ENCODE results near the gene CBX2.

Gene CBX2

DNA sequence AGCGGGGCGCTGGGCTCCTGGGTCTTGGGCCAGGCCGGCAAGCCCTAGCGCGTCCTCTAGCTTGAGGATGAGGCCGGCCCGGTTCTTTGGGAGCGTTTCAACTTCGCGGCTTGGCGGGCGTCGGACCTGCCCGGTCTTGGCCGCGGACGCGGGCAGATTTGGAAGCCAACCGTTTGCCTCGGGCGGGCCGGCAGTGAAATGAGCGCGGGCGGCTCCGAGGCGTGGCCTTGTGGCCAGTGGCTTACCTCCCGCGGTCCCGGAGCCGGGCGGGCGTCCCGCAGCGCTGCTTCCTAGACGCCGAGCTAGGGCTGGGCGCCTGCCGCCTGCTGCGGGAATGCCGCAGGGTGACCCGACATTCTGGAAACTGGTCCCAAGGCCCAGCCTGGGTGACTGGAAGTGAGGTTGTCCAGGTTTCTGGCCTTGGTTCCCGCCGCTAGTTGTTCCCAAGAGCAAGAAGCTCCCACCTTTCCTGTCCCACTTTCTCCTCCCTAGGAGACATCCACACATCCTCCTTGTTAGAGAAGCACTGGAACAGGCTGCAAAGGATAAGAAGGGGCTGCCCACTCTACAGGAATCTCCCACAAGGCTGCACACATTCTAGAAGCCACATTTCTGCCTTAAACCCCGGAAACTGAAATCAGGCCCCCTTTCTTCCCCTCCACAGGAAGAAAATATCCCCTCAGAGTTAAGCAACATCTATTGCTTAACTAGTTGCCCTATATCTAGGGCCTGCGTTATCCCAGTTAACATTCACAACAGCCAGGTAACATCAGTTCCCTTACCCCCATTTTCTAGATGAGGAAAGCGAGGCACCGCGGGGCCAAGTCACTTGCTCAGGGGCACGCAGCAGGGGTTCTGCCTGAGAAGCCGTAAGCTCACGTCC is 23.4 kb downstream of the CBX2 start:
- H3K4me3 ChIP-seq (IDR thresholded peaks at IDR 0.05; ENCODE audit: insufficient read depth, low read depth, low read length): no peak overlapping the region
- no peak overlapping the region; the same call in 1 of the 2 replicates for H3K9ac ChIP-seq
- H3K79me2 ChIP-seq (ENCODE audit: insufficient read depth, low read depth): no peaks in the 10 kb centered on the region
- H3K36me3 ChIP-seq (ENCODE audit: insufficient read depth): no peaks in the 10 kb centered on the region
- H4K20me1 ChIP-seq (ENCODE audit: insufficient read depth): no peaks in the 10 kb centered on the region
- peak overlapping the region; percentile 79 for H3K4me2 ChIP-seq
- no peak overlapping the region for H3K27ac ChIP-seq
- peaks cover 86% of the 10 kb centered on the region for H3K27me3 ChIP-seq (ENCODE audit: insufficient read depth, low read depth)
- no peak for TF ChIP-seq CTCF (conservative IDR thresholded peaks at IDR 0.05; ENCODE audit: low read depth, low read length)
- H3K4me1 ChIP-seq (ENCODE audit: low read depth, poor library complexity, severe bottlenecking): peaks cover 38% of the 10 kb centered on the region
- peak overlapping the region; percentile 88 for H2AFZ ChIP-seq (ENCODE audit: low read depth)

DNA sequence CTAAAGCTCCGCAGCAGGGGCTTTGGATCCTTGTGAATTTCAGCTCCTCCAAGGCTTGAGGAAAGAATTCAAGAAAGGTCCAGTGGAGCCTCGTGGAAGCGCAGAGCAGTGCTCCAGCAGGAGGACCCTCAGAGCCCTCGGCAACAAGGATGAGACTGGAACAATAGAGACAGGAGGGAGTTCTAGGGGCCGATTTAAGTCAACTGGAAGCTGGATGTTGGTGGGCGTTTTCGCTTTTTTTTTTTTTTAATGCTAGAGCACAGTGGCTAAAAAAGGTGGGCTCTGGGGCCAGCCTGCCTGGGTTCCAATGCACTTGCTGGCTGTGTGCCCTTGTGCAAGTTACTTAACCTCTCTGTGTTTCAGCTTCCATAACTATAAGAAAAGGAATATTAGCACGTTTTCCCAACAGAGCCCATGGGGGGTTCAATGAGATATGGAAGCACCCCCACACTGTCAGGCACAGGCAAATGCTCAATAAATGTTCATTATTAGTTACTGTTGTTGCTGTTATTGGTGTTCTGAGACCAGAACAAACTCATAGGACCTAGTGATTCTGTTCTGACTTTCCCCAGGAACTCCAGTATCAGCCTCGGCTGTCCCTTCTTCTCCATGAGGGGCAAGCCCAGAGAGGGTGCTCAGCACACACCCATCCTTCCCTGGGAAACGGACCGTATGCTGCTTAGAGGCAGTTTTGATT is 24.2 kb downstream of the CBX2 start:
- H3K36me3 ChIP-seq (ENCODE audit: insufficient read depth): no peaks in the 10 kb centered on the region
- H3K4me1 ChIP-seq (ENCODE audit: low read depth, poor library complexity, severe bottlenecking): peaks cover 38% of the 10 kb centered on the region
- no peaks in the 10 kb centered on the region for H4K20me1 ChIP-seq (ENCODE audit: insufficient read depth)
- no peaks in the 10 kb centered on the region for H3K79me2 ChIP-seq (ENCODE audit: insufficient read depth, low read depth)
- no peak overlapping the region for H3K4me2 ChIP-seq
- no peak for TF ChIP-seq CTCF (conservative IDR thresholded peaks at IDR 0.05; ENCODE audit: low read depth, low read length)
- H2AFZ ChIP-seq (ENCODE audit: low read depth): no peak overlapping the region
- no peak overlapping the region for H3K4me3 ChIP-seq (IDR thresholded peaks at IDR 0.05; ENCODE audit: insufficient read depth, low read depth, low read length)
- no peak overlapping the region for H3K9ac ChIP-seq
- no peak overlapping the region for H3K27ac ChIP-seq
- peaks cover 94% of the 10 kb centered on the region for H3K27me3 ChIP-seq (ENCODE audit: insufficient read depth, low read depth)

- Histone ChIP-seq H3K4me1 (ENCODE audit: low read depth, poor library complexity, severe bottlenecking) (peaks cover 38% of the 10 kb centered on the region), H4K20me1 (ENCODE audit: insufficient read depth) (no peaks in the 10 kb centered on the region), H3K27ac (no peak overlapping the region), H3K36me3 (ENCODE audit: insufficient read depth) (no peaks in the 10 kb centered on the region), H3K4me3 (IDR thresholded peaks at IDR 0.05; ENCODE audit: insufficient read depth, low read depth, low read length) (no peak overlapping the region), H3K27me3 (ENCODE audit: insufficient read depth, low read depth) (peaks cover 100% of the 10 kb centered on the region), H3K79me2 (ENCODE audit: insufficient read depth, low read depth) (no peaks in the 10 kb centered on the region), H3K9ac (no peak overlapping the region), H2AFZ (ENCODE audit: low read depth) (no peak overlapping the region), H3K4me2 (no peak overlapping the region)
- no peak for TF ChIP-seq CTCF (conservative IDR thresholded peaks at IDR 0.05; ENCODE audit: low read depth, low read length)
Measured at GRCh38 chr17:79802736-79803420, 24.9 kb downstream of the CBX2 start.

DNA sequence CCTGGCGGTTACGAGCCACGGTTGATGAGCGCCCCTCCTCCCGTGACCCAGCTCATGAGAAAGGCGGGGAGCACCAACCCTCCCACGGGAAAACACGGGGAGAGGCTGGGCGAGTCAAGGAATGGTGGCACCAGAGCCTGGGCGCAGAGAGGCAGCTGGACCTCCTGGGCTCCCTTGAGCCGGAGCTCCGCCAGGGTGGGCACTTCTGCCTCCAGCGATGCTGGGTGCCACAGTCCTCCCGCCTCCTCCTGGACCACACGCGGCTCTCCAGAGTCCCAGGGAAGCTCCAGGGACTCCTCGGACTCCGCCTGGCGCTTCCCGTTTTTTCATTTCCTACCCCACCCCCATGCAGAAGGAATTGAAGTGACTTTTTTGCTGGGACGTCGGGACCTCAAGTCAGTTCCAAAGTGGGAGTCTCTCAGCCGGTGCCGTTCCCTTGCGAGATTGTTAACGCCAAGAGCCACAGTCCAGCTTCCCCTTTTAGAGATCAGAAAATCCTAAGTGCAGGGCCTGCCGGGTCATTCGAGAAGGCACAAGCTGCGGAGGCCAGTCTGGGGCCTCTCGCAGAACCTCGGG is 25.6 kb downstream of the CBX2 start:
- no peak overlapping the region for H3K27ac ChIP-seq
- H3K4me1 ChIP-seq (ENCODE audit: low read depth, poor library complexity, severe bottlenecking): peaks cover 42% of the 10 kb centered on the region
- H3K4me2 ChIP-seq: no peak overlapping the region
- no peaks in the 10 kb centered on the region for H4K20me1 ChIP-seq (ENCODE audit: insufficient read depth)
- H3K36me3 ChIP-seq (ENCODE audit: insufficient read depth): no peaks in the 10 kb centered on the region
- H3K4me3 ChIP-seq (IDR thresholded peaks at IDR 0.05; ENCODE audit: insufficient read depth, low read depth, low read length): no peak overlapping the region
- no peak for TF ChIP-seq CTCF (conservative IDR thresholded peaks at IDR 0.05; ENCODE audit: low read depth, low read length)
- no peaks in the 10 kb centered on the region for H3K79me2 ChIP-seq (ENCODE audit: insufficient read depth, low read depth)
- no peak overlapping the region for H2AFZ ChIP-seq (ENCODE audit: low read depth)
- H3K9ac ChIP-seq: no peak overlapping the region
- peaks cover 100% of the 10 kb centered on the region for H3K27me3 ChIP-seq (ENCODE audit: insufficient read depth, low read depth)
